NCI-H510A (cell line): ENCODE measurements around the gene C6orf15.

Experiments used
- DNase-seq: peaks from one replicate; lab custom pipeline; 2025; lab: John Stamatoyannopoulos, UW

C6orf15 gene

DNA sequence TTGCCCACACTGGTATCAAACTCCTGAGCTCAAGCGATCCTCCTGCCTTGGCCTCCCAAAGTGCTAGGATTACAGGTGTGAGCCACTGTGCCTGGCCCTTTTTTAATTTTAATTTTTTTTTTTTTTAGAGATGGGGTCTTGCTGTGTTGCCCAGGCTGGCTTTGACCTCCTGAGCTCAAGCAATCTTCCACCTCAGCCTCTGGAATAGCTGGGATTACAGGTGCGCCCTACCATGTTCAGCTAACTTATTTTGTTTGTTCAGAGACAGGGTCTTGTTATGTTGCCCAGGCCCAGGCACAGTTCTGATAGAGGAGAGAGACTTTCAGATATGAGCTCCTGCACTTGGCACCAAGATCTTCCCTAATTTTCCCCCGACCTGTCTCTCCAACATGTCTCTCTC, 18.4 kb upstream of the C6orf15 start:
- no peak for DNase-seq

GRCh38 chr6:31129130-31129529, 16.8 kb upstream of the C6orf15 start:
- no peak for DNase-seq

- no peak for DNase-seq
These were observed 15.8 kb upstream of the C6orf15 start for GRCh38 chr6:31128093-31128676.

- DNase-seq, result no peak
These were observed 14.2 kb upstream of the C6orf15 start for GRCh38 chr6:31126396-31127175.

GRCh38 chr6:31125586-31126363, 13.4 kb upstream of the C6orf15 start:
- DNase-seq, result no peak

GRCh38 chr6:31125162-31125561, 12.8 kb upstream of the C6orf15 start:
- DNase-seq, result no peak

DNA sequence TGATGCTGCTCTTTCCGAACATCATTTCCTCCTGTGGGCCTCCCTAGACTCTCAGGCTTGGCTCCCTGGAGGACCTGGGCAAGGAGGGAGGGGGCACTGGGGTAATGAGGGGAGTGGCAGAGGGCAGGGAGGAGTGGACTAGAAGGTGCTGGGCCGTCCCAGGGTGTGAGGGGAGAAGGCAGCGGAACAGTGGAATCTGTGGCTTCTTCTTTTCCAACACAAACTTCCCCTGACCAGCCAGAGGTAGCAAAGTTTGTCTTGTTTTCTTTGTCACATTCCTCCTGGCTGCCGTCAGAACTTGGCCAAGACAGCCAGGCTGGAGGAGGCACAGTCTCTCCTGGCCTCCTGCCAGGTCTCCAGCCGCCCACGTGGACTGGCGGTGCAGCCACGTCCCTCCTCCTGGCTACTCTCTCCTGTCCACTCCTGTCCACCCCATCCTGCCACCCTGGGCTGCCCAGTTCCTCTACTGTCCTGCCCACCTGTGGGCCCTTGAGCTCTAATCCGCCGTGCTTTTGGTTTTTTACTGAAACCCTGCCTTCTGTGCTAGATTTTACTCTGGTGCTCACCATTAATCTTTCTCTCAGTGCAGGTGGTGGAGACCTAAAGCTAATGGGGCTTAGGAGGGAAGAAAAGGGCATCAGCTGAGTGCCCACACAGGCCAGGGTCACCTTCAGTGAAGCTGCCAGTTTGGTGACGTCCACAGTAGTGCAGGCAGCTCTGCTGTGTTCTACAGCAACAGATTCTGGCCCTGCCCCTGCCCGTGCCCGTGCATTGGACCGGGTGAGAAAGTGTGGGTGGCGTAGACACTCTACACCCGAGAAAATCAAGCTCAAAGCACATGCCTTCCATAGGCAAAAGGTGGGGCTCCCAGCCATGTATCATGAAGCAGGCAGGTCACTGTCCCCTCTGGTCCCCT, 10.7 kb upstream of the C6orf15 start:
- no peak for DNase-seq

GRCh38 chr6:31121131-31121790, 8.9 kb upstream of the C6orf15 start:
- DNase-seq, result no peak

DNA sequence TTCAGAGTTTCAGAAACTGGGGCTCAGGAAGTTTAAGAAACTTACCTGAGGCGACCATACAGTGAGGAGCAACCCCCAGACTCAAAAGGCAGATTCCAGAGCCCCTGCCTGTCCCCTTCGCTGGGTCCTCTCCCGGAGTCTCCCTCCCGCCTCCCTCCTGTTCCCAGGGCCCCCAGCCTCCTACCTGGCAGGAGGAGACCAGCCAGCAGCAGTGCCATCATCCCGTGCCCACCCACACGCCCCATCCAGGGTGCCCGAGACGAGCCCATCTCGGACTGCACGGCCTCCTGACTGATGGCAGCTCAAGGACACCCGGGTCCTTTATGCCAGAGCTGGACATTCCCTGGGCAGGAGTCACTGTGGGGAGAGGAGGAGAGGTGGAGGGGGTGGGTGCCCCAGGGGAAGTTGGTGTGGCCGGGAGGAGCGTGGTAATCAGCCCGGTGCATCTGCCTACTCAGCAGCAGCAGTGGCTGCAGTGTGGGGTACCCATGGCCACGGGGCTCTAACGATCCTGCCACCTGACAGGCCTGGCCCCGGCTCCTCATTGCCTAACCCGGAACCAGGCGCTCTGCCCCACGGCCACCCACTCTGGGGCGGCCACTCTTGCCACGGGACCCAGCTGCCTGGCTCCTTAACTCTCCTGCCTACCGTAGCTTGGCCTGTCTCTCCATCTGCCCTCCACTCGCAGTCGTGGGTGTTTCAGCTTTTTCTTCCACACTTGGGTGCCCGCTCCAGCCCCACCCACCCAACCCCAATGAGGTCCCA, 8.0 kb upstream of the C6orf15 start, which contains the start of gene CDSN:
TSS of gene CDSN (minus strand) at position 296 of the 765 bp plus-strand sequence. CDS start at position 269, 27 bp downstream.
- no peak for DNase-seq

- DNase-seq, result no peak
These were observed 5.8 kb upstream of the C6orf15 start for GRCh38 chr6:31118178-31118577.

DNA sequence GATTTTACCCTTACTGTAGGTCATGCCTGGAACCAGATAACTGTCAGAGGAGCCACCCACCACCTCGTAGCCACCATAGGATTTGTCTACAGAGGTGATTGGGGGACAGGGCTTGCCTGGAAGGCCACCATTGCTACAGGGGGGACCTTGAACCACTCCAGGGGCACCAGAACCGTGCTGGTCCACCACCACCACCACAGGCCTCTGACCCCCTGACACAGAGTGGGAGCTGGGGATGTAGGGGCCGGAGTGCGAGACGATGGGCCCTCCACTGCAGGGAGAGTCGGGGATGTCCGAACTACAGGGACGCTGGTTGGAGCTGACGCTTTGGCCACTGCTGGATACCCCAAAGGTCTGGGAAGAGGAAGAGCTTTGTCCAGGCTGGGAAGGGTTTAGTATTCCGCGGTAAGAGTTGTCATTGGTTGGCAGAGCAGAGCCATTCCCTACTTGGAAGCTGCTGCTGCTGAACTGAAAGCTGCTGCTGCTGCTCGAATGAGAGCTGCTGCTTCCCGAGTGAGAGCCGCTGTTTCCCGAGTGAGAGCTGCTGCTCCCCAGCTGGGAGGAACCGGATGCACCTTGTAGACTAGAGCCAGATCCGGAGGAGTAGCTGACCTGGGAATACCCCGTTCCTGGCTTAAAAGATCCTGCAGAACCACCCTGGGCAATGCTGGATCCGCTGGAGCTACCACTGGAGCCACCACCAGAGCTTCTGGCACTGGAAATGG, 4.4 kb upstream of the C6orf15 start:
- DNase-seq, result no peak

DNA sequence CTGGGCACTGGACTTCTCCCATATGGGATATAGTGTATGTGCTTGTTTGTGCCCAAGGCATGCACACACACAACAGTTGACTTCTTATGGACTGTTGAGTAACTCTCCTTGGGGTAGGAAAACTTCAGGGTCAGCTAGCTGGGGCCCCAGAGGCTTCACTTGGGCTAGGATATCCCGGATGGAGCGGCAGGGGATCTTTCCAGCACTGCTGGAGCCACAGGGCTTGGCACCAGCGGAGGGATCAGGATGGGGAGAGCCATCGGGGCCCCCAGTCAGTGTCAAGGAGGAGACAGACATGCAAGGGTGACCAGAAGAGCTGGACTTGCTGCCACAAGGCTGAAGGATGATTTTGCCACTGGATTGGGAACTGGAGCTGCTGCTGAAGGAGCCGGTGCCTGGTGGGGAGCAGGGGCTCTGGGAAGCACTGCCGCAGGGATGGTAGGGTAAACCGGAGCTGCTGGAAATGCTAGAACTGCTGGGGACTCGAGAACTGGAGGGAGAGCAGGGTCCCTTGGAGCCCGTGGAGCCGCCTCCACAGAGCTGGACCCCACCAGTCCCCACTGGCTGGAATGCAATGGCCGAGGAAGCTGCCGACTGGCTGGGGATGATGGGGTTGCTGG, 3.7 kb upstream of the C6orf15 start:
- no peak for DNase-seq

- DNase-seq, result no peak
These were observed 2.8 kb upstream of the C6orf15 start for GRCh38 chr6:31114970-31115849.

DNA sequence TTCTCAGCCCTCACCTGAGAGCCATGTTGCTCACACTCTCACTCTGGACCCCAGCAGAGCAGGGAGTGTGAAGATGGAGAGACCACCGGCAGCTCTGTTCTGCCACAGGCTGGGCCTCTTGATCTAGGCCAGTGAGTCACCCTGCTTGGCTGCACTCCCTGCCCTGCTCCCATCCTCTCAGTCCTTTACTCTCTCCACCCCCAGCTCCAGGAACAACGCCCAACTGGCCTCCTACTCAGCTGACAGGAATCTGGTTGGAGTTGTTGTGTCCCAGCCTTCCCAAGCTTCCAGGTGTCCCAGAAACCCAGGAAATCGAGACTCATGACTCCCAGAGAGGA, 2.1 kb upstream of the C6orf15 start, which contains the start of gene PSORS1C1:
TSS of gene PSORS1C1 (plus strand) at position 260 of the 338 bp plus-strand sequence. CDS start 14,833 bp downstream, outside the sequence.
- no peak for DNase-seq

DNA sequence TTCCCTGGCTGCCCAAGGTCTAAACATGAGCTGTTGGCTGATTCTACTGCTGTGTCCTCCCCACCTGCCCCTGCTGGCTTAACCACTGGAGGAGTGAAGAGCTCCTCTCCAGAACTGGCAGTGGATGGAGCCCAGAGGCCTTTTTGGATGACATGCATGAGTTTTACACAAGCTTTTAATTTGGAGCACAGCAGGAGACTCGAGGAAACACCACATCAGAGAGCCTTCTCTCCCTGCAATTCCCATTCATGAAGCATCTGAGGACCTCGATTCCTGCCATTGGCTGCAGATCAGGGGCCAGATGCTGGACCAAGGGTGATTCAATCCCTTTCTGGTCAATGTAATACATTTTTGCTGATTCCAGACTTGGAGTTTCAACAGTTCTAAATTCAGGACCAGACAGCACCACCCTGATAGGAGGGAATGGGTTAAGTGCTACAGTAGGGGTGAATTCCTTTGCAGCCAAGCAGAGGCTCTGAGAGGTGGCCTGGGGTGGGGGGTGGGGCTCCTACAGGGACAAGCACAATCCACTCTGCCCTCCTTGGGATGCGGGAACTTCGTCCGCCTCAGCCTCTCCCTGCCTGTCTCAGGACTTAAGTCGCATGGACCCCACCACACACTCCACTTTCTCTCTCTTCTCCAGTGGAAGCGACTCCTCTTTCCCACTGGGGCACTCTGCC, 1.6 kb upstream of the C6orf15 start:
- DNase-seq, result no peak

GRCh38 chr6:31111712-31112111, 663 bp downstream of the C6orf15 start:
- no peak for DNase-seq

GRCh38 chr6:31110825-31111582, 1.4 kb downstream of the C6orf15 start:
- DNase-seq, result no peak
